H1 (cell line): ENCODE data around the gene HDHD5. TPM values are rescaled to one million over a fixed set of nuclear protein-coding genes. Genes with fewer than 3 reads are reported as not detected.

Experiments used
- CTCF ChIA-PET: fragments of 300-600 bp; sonication (Branson Sonifier 250); formaldehyde crosslinking; loops from one replicate; lab custom pipeline; 2021; ENCODE audit not compliant: partially characterized antibody; lab: Charles Lee
- POLR2A ChIA-PET: fragments of 300-600 bp; sonication (Branson Sonifier 250); formaldehyde crosslinking; loops from one replicate; lab custom pipeline; 2021; ENCODE audit warnings: inconsistent platforms; ENCODE audit not compliant: partially characterized antibody; lab: Charles Lee
- DNase-seq, 2 experiments: peaks; one replicate each; pipeline versions ENCODE4 v3.0.0 to v3.0.0-alpha.2; 2010 to 2022; ENCODE audit warnings: low spot score in 2 of 2, low read depth in 1 of 2, mixed read lengths in 1 of 2
- FAIRE-seq: peaks from 2 replicates; lab custom pipeline; 2011; peaks lifted over from hg19 to GRCh38; lab: Jason Lieb, UNC
- H2AFZ ChIP-seq: 2 replicates; pipeline ENCODE4 v1.8.1; 2012; ENCODE audit warnings: low read length, inconsistent platforms
- H2AK5ac ChIP-seq: 2 replicates; pipeline ENCODE4 v1.6.1; 2013; ENCODE audit warnings: low read depth, low read length
- H2BK120ac ChIP-seq: replicated peaks from 2 replicates; pipeline ENCODE3; 2013; ENCODE audit warnings: low read depth, low read length, inconsistent platforms
- H2BK12ac ChIP-seq: 2 replicates; pipeline ENCODE4 v1.6.1; 2013; ENCODE audit warnings: low read depth, low read length
- H2BK15ac ChIP-seq: 2 replicates; pipeline ENCODE4 v1.6.1; 2013; ENCODE audit warnings: low read length
- H2BK20ac ChIP-seq: 2 replicates; pipeline ENCODE4 v1.6.1; 2013; ENCODE audit warnings: low read length
- H2BK5ac ChIP-seq: 2 replicates; pipeline ENCODE4 v1.6.1; 2013; ENCODE audit warnings: low read depth, low read length
- H3K14ac ChIP-seq: 2 replicates; pipeline ENCODE4 v1.6.1; 2013; ENCODE audit warnings: inconsistent platforms; ENCODE audit not compliant: insufficient read length
- H3K18ac ChIP-seq: 2 replicates; pipeline ENCODE4 v1.6.1; 2013; ENCODE audit warnings: low read length; ENCODE audit errors: extremely low read depth
- H3K23ac ChIP-seq: 2 replicates; pipeline ENCODE4 v1.6.1; 2013; ENCODE audit warnings: inconsistent platforms; ENCODE audit not compliant: insufficient read length
- H3K23me2 ChIP-seq: 2 replicates; pipeline ENCODE4 v1.6.1; 2013; ENCODE audit warnings: low read depth, low read length
- H3K27ac ChIP-seq: 2 replicates; pipeline ENCODE4 v1.6.1; 2011; ENCODE audit warnings: low read depth, low read length, inconsistent platforms
- H3K27me3 ChIP-seq, 4 experiments: replicated peaks in 1 of 4; 1 replicate in 1 of 4; 2 replicates in 3 of 4; pipeline versions ENCODE4 v1.6.1 to v1.8.1; 2011 to 2013; ENCODE audit warnings: low read length in 3 of 4, mild to moderate bottlenecking in 3 of 4, inconsistent platforms in 2 of 4, mixed read lengths in 2 of 4, moderate library complexity in 1 of 4; ENCODE audit not compliant: control insufficient read depth in 3 of 4, insufficient read depth in 3 of 4; ENCODE audit errors: extremely low read depth in 1 of 4
- H3K36me3 ChIP-seq, 4 experiments: 2 replicates each; pipeline versions ENCODE4 v1.6.1 to v1.8.1; 2011 to 2013; ENCODE audit warnings: mild to moderate bottlenecking in 4 of 4, low read length in 3 of 4, moderate library complexity in 2 of 4, control low read depth in 1 of 4, inconsistent platforms in 1 of 4; ENCODE audit not compliant: insufficient read depth in 4 of 4, control insufficient read depth in 2 of 4
- H3K4ac ChIP-seq: replicated peaks from 2 replicates; pipeline ENCODE3; 2013; ENCODE audit warnings: low read length, low read depth, mixed read lengths, inconsistent platforms; ENCODE audit not compliant: insufficient read length
- H3K4me1 ChIP-seq, 4 experiments: replicated peaks in 1 of 4; 1 replicate in 1 of 4; 2 replicates in 3 of 4; pipeline versions ENCODE4 v1.6.1 to v1.8.1; 2011 to 2013; ENCODE audit warnings: low read length in 3 of 4, inconsistent platforms in 2 of 4, mixed read lengths in 1 of 4; ENCODE audit not compliant: insufficient read depth in 4 of 4, control insufficient read depth in 3 of 4
- H3K4me2 ChIP-seq, 2 experiments: 2 replicates each; pipeline versions ENCODE4 v1.6.1 to v1.8.1; 2011 to 2013; ENCODE audit warnings: low read depth in 2 of 2, low read length in 2 of 2, control low read depth in 1 of 2, inconsistent platforms in 1 of 2, mild to moderate bottlenecking in 1 of 2; ENCODE audit not compliant: insufficient read depth in 1 of 2
- H3K4me3 ChIP-seq, 4 experiments: fragments of 200-600, 300-600 bp in 1 of 4; sonication (generic), shearing (Covaris generic), sonication (Bioruptor Twin) in 1 of 4; 2 replicates each; pipeline versions ENCODE4 v1.5.1 to v1.8.1; 2011 to 2016; ENCODE audit warnings: low read length in 4 of 4, low read depth in 3 of 4, control low read depth in 2 of 4, inconsistent platforms in 2 of 4, mild to moderate bottlenecking in 2 of 4, mixed read lengths in 1 of 4, moderate library complexity in 1 of 4; ENCODE audit not compliant: insufficient read depth in 2 of 4; ENCODE audit errors: extremely low read depth in 1 of 4
- H3K56ac ChIP-seq: replicated peaks from 2 replicates; pipeline ENCODE3; 2013; ENCODE audit warnings: low read depth, mild to moderate bottlenecking, mixed read lengths, low read length, inconsistent platforms; ENCODE audit not compliant: insufficient read length
- H3K79me1 ChIP-seq: 2 replicates; pipeline ENCODE4 v1.6.1; 2013; ENCODE audit warnings: low read depth, low read length, control low read depth
- H3K79me2 ChIP-seq, 2 experiments: 2 replicates each; pipeline versions ENCODE4 v1.6.1 to v1.8.1; 2012 to 2013; ENCODE audit warnings: low read length in 2 of 2, mild to moderate bottlenecking in 2 of 2, inconsistent platforms in 1 of 2; ENCODE audit not compliant: insufficient read depth in 2 of 2, control insufficient read depth in 1 of 2
- H3K9ac ChIP-seq, 4 experiments: replicated peaks in 1 of 4; 1 replicate in 1 of 4; 2 replicates in 3 of 4; pipeline versions ENCODE4 v1.6.1 to v1.8.1; 2011 to 2013; ENCODE audit warnings: low read depth in 3 of 4, low read length in 3 of 4, control low read depth in 2 of 4, mild to moderate bottlenecking in 2 of 4, moderate library complexity in 2 of 4, inconsistent platforms in 1 of 4; ENCODE audit errors: extremely low read depth in 1 of 4
- H3K9me3 ChIP-seq, 2 experiments: 2 replicates each; pipeline versions ENCODE4 v1.6.1 to v1.8.1; 2012 to 2013; ENCODE audit warnings: mild to moderate bottlenecking in 2 of 2, moderate library complexity in 2 of 2, control low read depth in 1 of 2, inconsistent platforms in 1 of 2, low read depth in 1 of 2, low read length in 1 of 2, mixed read lengths in 1 of 2; ENCODE audit not compliant: insufficient read depth in 2 of 2
- H4K20me1 ChIP-seq, 2 experiments: replicated peaks in 1 of 2; 2 replicates each; pipeline versions ENCODE3 to v1.8.1; 2011 to 2013; ENCODE audit warnings: inconsistent platforms in 2 of 2, low read length in 2 of 2, mild to moderate bottlenecking in 1 of 2; ENCODE audit not compliant: insufficient read depth in 2 of 2, control insufficient read depth in 1 of 2
- H4K5ac ChIP-seq: 2 replicates; pipeline ENCODE4 v1.6.1; 2013; ENCODE audit warnings: low read length, low read depth, mixed read lengths, inconsistent platforms; ENCODE audit not compliant: insufficient read length
- H4K8ac ChIP-seq: 2 replicates; pipeline ENCODE4 v1.8.0; 2013; ENCODE audit warnings: mild to moderate bottlenecking, moderate library complexity, low read length, inconsistent platforms; ENCODE audit not compliant: insufficient read depth; ENCODE audit errors: extremely low read depth
- H4K91ac ChIP-seq: replicated peaks from 2 replicates; pipeline ENCODE3; 2013; ENCODE audit warnings: low read length, mixed read lengths, inconsistent platforms; ENCODE audit not compliant: insufficient read length
- CBX8 ChIP-seq: fragments of 300-800, 300-1000 bp; sonication (generic); IDR thresholded peaks from 2 replicates; pipeline ENCODE4 v1.7.1; 2016; ENCODE audit warnings: low read depth, low read length, borderline replicate concordance
- CTBP2 ChIP-seq: IDR thresholded peaks from 2 replicates; pipeline ENCODE4 v1.7.0; 2011; ENCODE audit warnings: borderline replicate concordance, mild to moderate bottlenecking, moderate library complexity, mixed read lengths, low read length; ENCODE audit not compliant: insufficient read depth, insufficient read length
- HDAC6 ChIP-seq: IDR thresholded peaks from one replicate; pipeline ENCODE4 v1.7.1; 2012; ENCODE audit warnings: low read depth, mild to moderate bottlenecking, inconsistent platforms, low read length, moderate library complexity
- KDM1A ChIP-seq: fragments of 200-600, 300-600 bp; sonication (generic); IDR thresholded peaks from 2 replicates; pipeline ENCODE4 v1.7.1; 2016; ENCODE audit warnings: mild to moderate bottlenecking, low read length, borderline replicate concordance
- MAFK ChIP-seq: IDR thresholded peaks from 2 replicates; pipeline ENCODE4 v1.6.1; 2012; ENCODE audit warnings: low read depth, mild to moderate bottlenecking, improper control_type of control experiment, low read length
- PHF8 ChIP-seq: fragments of 200-600 bp; sonication (generic); conservative IDR thresholded peaks from 2 replicates; pipeline ENCODE4 v1.7.1; 2012; ENCODE audit warnings: low read depth, mild to moderate bottlenecking, inconsistent platforms, low read length, moderate library complexity
- POU5F1 ChIP-seq: IDR thresholded peaks from 2 replicates; pipeline ENCODE4 v1.6.1; 2011; ENCODE audit warnings: low read depth, mild to moderate bottlenecking, low read length, moderate library complexity
- SAP30 ChIP-seq: fragments of 300-600 bp; sonication (generic); IDR thresholded peaks from 2 replicates; pipeline ENCODE4 v1.7.1; 2012; ENCODE audit warnings: low read length, moderate library complexity, mild to moderate bottlenecking, inconsistent platforms; ENCODE audit not compliant: insufficient read depth, insufficient replicate concordance
- SIX5 ChIP-seq: IDR thresholded peaks from 2 replicates; pipeline ENCODE4 v1.6.1; 2011; ENCODE audit warnings: mild to moderate bottlenecking, low read depth, low read length
- WGBS, 2 experiments: shearing (Covaris generic) in 1 of 2; methylation state at CpG; one replicate each; pipeline versions ENCODE4 v1.1.6 to v1.1.7; 2013 to 2015; ENCODE audit warnings: low lambda C conversion rate in 2 of 2, mixed read lengths in 2 of 2, inconsistent platforms in 1 of 2, low coverage in 1 of 2, missing lambda C conversion rate in 1 of 2; ENCODE audit not compliant: insufficient replicate concordance in 2 of 2, insufficient coverage in 1 of 2, insufficient read length in 1 of 2; ENCODE audit errors: extremely low coverage in 1 of 2, missing lambda C conversion rate in 1 of 2; 5-methylcytosine and 5-hydroxymethylcytosine counted together
- polyA plus RNA-seq, 7 experiments: library from polyadenylated mRNA; depleted of rRNA in 3 of 7; stranded (reverse) in 5 of 7; unstranded in 2 of 7; fragments of >200 nt in 5 of 7; fragments of 200-250 nt in 2 of 7; gene quantifications; 1 replicate in 5 of 7; 2 replicates in 1 of 7; 4 replicates in 1 of 7; pipeline versions ENCODE4 v1.2.1 to v1.2.3, GENCODE V29; 2011 to 2013; ENCODE audit warnings: missing spikeins in 2 of 7, mixed read lengths in 2 of 7
- total RNA-seq: library from RNA; stranded (reverse); fragmentation: NEBNext Ultra II Directional; extraction: Animal tissue kit (Norgen Biotek cat#: 25700); gene quantifications from 2 replicates; pipeline ENCODE4 v1.2.1, GENCODE V29; 2021
- TF ChIP-seq, protein P1 (sequence below): IDR thresholded peaks from 2 replicates; pipeline ENCODE4 v1.6.1; 2011; ENCODE audit warnings: low read length, improper control_type of control experiment
- TF ChIP-seq, protein P2 (sequence below): IDR thresholded peaks from 2 replicates; pipeline ENCODE4 v1.6.1; 2012; ENCODE audit warnings: inconsistent platforms

Gene HDHD5
- total and polyA plus RNA-seq, 2 of the 8 experiments (the other 6 are each of a cell fraction or from before 2014, with no cell fraction given), result 68.3 to 123 TPM

DNA sequence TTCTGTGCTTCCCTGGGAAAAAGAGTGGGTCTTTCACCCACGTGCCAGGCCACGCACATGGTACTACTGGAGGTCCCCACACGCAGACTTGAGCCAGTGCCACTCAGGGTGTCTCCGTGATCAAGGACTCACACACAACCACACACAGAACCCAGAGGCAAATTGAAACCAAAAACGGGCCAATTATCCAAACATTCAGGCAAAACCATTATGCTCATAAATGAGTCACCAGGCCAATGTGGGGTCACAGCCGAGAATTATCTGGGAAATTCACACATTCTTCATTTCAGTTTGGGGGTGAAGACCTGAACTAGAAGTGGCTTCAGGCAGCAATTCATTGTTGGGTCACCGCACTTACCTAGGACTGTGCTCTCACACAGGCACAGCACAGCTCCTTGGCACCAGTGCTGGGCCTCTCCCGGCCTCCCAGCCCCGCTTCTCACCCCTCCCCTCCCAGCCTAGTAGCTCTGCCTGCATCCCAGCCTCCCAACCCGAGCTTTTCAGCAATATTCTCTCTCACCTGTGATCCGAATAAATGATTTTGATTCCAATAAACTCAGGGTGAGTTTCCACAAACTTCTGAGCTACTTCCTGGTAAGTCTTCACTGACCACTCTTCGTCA lies 32.2 kb upstream of the HDHD5 start:
- no peak overlapping the region for H2BK20ac ChIP-seq
- DNase-seq, result no peak
- POLR2A ChIA-PET, result interaction anchor here (0.9 to 8.1 kb wide), 6 partner anchors 9 to 70 kb away, joined by 3 to 42 read pairs (median 5); partner anchors contain the start of gene TMEM121B
- no peaks in the 10 kb centered on the region for H4K20me1 ChIP-seq
- no peaks in the 10 kb centered on the region for H3K27me3 ChIP-seq
- H3K9ac ChIP-seq, result no peak overlapping the region
- no peak overlapping the region for H3K4me3 ChIP-seq
- no peak overlapping the region for H2BK120ac ChIP-seq
- H2BK5ac ChIP-seq, result no peak overlapping the region; the same call in 1 of the 2 replicates
- no peak overlapping the region for H2AK5ac ChIP-seq
- no peak overlapping the region for H3K14ac ChIP-seq
- H3K9me3 ChIP-seq, result no peaks in the 10 kb centered on the region
- H4K91ac ChIP-seq, result no peak overlapping the region
- CTCF ChIA-PET, result interaction anchor here (0.9 to 5.3 kb wide), 9 partner anchors 9 to 78 kb away, joined by 3 to 30 read pairs (median 4); no protein-coding TSS in a partner anchor
- no peak overlapping the region for H3K56ac ChIP-seq
- H3K27ac ChIP-seq, result no peak overlapping the region
- H4K8ac ChIP-seq, result no peak overlapping the region
- no peak overlapping the region for H4K5ac ChIP-seq
- FAIRE-seq, result no peak
- no peak overlapping the region for H2BK12ac ChIP-seq
- H2AFZ ChIP-seq, result no peak overlapping the region
- H3K4me1 ChIP-seq, result peaks cover 0 to 9% (median 7%) of the 10 kb centered on the region in 4 experiments; a peak in 5 of 7 replicates
- H3K36me3 ChIP-seq, result no peaks in the 10 kb centered on the region; a peak in 2 of 8 replicates
- H3K18ac ChIP-seq, result no peak overlapping the region
- H3K79me2 ChIP-seq, result no peaks in the 10 kb centered on the region
- WGBS, 2 experiments, result 86% methylated on average over 12 of the region's 12 CpGs; no CpG with 5 or more reads in 1 of the 2 experiments
- H2BK15ac ChIP-seq, result no peak overlapping the region
- no peaks in the 10 kb centered on the region for H3K23me2 ChIP-seq
- H3K23ac ChIP-seq, result no peak overlapping the region
- no peak overlapping the region for H3K4me2 ChIP-seq
- H3K79me1 ChIP-seq, result no peaks in the 10 kb centered on the region; the same call in 1 of the 2 replicates
- no peak overlapping the region for H3K4ac ChIP-seq
- no peak for TF ChIP-seq HDAC6
- no peak for TF ChIP-seq PHF8
- no peak for TF ChIP-seq CTBP2
- TF ChIP-seq, protein P1, sequence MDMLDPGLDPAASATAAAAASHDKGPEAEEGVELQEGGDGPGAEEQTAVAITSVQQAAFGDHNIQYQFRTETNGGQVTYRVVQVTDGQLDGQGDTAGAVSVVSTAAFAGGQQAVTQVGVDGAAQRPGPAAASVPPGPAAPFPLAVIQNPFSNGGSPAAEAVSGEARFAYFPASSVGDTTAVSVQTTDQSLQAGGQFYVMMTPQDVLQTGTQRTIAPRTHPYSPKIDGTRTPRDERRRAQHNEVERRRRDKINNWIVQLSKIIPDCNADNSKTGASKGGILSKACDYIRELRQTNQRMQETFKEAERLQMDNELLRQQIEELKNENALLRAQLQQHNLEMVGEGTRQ, result no peak
- TF ChIP-seq MAFK, result no peak
- TF ChIP-seq KDM1A, result no peak
- no peak for TF ChIP-seq POU5F1
- TF ChIP-seq CBX8, result no peak
- TF ChIP-seq, protein P2, sequence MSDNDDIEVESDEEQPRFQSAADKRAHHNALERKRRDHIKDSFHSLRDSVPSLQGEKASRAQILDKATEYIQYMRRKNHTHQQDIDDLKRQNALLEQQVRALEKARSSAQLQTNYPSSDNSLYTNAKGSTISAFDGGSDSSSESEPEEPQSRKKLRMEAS, result no peak
- TF ChIP-seq SIX5, result no peak
- TF ChIP-seq SAP30, result no peak
